ENCODE data around the gene CLDN3.
"Not testable (repeated sequence)": the region's sequence is repeated elsewhere in the genome, so short reads cannot be mapped to it uniquely, and the experiment has no call there.

Gene CLDN3

GRCh38 chr7:73770002-73770859, at the start of gene CLDN3:
Gene CLDN3, minus strand, starts transcription at chr7:73770270. Its CDS starts 221 bp downstream, at chr7:73770049.
- DNase-seq: no peak

- DNase-seq: no peak
These were observed 47.1 kb upstream of the CLDN3 start for GRCh38 chr7:73817121-73817520.

GRCh38 chr7:73815436-73815835, 45.4 kb upstream of the CLDN3 start:
- no peak for DNase-seq

- DNase-seq: no peak
These were observed 42.9 kb upstream of the CLDN3 start for GRCh38 chr7:73812996-73813395.

GRCh38 chr7:73811760-73812168, 41.7 kb upstream of the CLDN3 start:
- DNase-seq: peak; percentile 51

- DNase-seq: no peak
These were observed 40.9 kb upstream of the CLDN3 start for GRCh38 chr7:73810998-73811360.

- DNase-seq: no peak
These were observed 39.4 kb upstream of the CLDN3 start for GRCh38 chr7:73809467-73809951.

- DNase-seq: no peak
These were observed 32.4 kb upstream of the CLDN3 start for GRCh38 chr7:73802459-73802858.

- DNase-seq: no peak
These were observed 31.5 kb upstream of the CLDN3 start for GRCh38 chr7:73801577-73801976.

GRCh38 chr7:73799282-73800141, 29.4 kb upstream of the CLDN3 start:
- no peak for DNase-seq

GRCh38 chr7:73797176-73797575, 27.1 kb upstream of the CLDN3 start:
- DNase-seq: not testable (repeated sequence)

- not testable (repeated sequence) for DNase-seq
These were observed 26.6 kb upstream of the CLDN3 start for GRCh38 chr7:73796656-73797055.

- DNase-seq: not testable (repeated sequence)
These were observed 25.1 kb upstream of the CLDN3 start for GRCh38 chr7:73795188-73795587.

- not testable (repeated sequence) for DNase-seq
These were observed 21.2 kb upstream of the CLDN3 start for GRCh38 chr7:73791170-73791690.

GRCh38 chr7:73789051-73789450, 19.0 kb upstream of the CLDN3 start:
- DNase-seq: no peak

- DNase-seq: not testable (repeated sequence)
These were observed 17.6 kb upstream of the CLDN3 start for GRCh38 chr7:73787786-73788048.

GRCh38 chr7:73786588-73786987, 16.5 kb upstream of the CLDN3 start:
- DNase-seq: no peak

- no peak for DNase-seq
These were observed 9.4 kb upstream of the CLDN3 start for GRCh38 chr7:73779517-73779916.

- DNase-seq: no peak
These were observed 8.8 kb upstream of the CLDN3 start for GRCh38 chr7:73778801-73779389.

- DNase-seq: no peak
These were observed 4.9 kb upstream of the CLDN3 start for GRCh38 chr7:73774923-73775322.

- DNase-seq: no peak
These were observed 3.8 kb upstream of the CLDN3 start for GRCh38 chr7:73773700-73774517.
